Peyer's patch (tissue), 4 donors: ENCODE measurements around the gene ANO6. TPM values are rescaled to one million over a fixed set of nuclear protein-coding genes. Genes with fewer than 3 reads are reported as not detected.

Experiments
- DNase-seq, 3 donors: peaks; one replicate each; pipeline ENCODE4 v3.0.0-alpha.2; 2017 to 2019
- H3K27ac ChIP-seq, 4 donors: fragments of 200-600 bp; sonication (generic); one replicate each; pipeline ENCODE4 v1.5.1; 2016 to 2019
- H3K27me3 ChIP-seq, 2 donors: fragments of 200-600 bp; sonication (generic); one replicate each; pipeline ENCODE4 v1.5.1; 2019
- H3K36me3 ChIP-seq, 3 donors: fragments of 200-600 bp; sonication (generic); one replicate each; pipeline ENCODE4 v1.5.1; 2016 to 2019
- H3K4me1 ChIP-seq, 4 donors: fragments of 200-600 bp; sonication (generic); one replicate each; pipeline ENCODE4 v1.5.1; 2016 to 2019
- H3K4me3 ChIP-seq, 4 donors: fragments of 200-600 bp; sonication (generic); 1 replicate in 3 of 4; 2 replicates in 1 of 4; pipeline ENCODE4 v1.5.1; 2016 to 2019; ENCODE audit warnings: mild to moderate bottlenecking in 1 of 4
- H3K9me3 ChIP-seq, 4 donors: fragments of 200-600 bp; sonication (generic); one replicate each; pipeline ENCODE4 v1.5.1; 2016 to 2019; ENCODE audit warnings: mild to moderate bottlenecking in 1 of 4
- CTCF ChIP-seq, 6 experiments: fragments of 450-650 bp in 4 of 6; fragments of 200-600 bp in 2 of 6; sonication (generic) in 1 of 6; IDR thresholded peaks; one replicate each; pipeline ENCODE4 v1.5.1; 2017 to 2019; ENCODE audit warnings: antibody characterized with exemption in 6 of 6, mild to moderate bottlenecking in 3 of 6, moderate library complexity in 1 of 6
- POLR2A ChIP-seq, 2 donors: fragments of 450-650 bp; IDR thresholded peaks; one replicate each; pipeline ENCODE4 v1.5.1; 2017; ENCODE audit warnings: antibody characterized with exemption in 2 of 2, mild to moderate bottlenecking in 2 of 2, moderate library complexity in 2 of 2
- total RNA-seq, 4 donors: library from RNA; depleted of rRNA; stranded (reverse); fragments of >200 nt; gene quantifications; one replicate each; pipeline ENCODE4 v1.1.0, GENCODE V29; 2016

Gene ANO6
- total RNA-seq, 4 donors from 2014 or later, result 28.9 to 93.3 (median 57.5) TPM

GRCh38 chr12:45217846-45218245 is 2.0 kb downstream of the ANO6 start:
- Histone ChIP-seq H3K4me1 (peaks cover 0 to 23% (median 2%) of the 10 kb centered on the region in 4 donors), H3K27me3 (no peaks in the 10 kb centered on the region), H3K27ac (peak overlapping the region in 1 of 4 donors; percentile 94), H3K4me3 (peak overlapping the region in 2 of 4 donors; percentile 71 to 82), H3K9me3 (no peaks in the 10 kb centered on the region), H3K36me3 (no peaks in the 10 kb centered on the region)
- TF ChIP-seq POLR2A (IDR thresholded peaks at IDR 0.05), result no peak
- no peak for TF ChIP-seq CTCF (IDR thresholded peaks at IDR 0.05)
- DNase-seq, result no peak

- no peak overlapping the region for H3K27ac ChIP-seq
- H3K4me1 ChIP-seq, result peaks cover 0 to 23% (median 1%) of the 10 kb centered on the region in 4 donors
These were observed 3.7 kb downstream of the ANO6 start for GRCh38 chr12:45219621-45220020.

GRCh38 chr12:45220363-45220931 is 4.6 kb downstream of the ANO6 start:
- H3K36me3 ChIP-seq, result no peaks in the 10 kb centered on the region
- DNase-seq, result no peak
- TF ChIP-seq CTCF (IDR thresholded peaks at IDR 0.05) (no peak), POLR2A (IDR thresholded peaks at IDR 0.05) (no peak)
- H3K9me3 ChIP-seq, result no peaks in the 10 kb centered on the region
- no peak overlapping the region for H3K27ac ChIP-seq
- H3K27me3 ChIP-seq, result no peaks in the 10 kb centered on the region
- H3K4me3 ChIP-seq, result no peak overlapping the region
- H3K4me1 ChIP-seq, result peaks cover 0 to 23% (median 0%) of the 10 kb centered on the region in 4 donors

More at GRCh38 chr12:45219621-45220020, 3.7 kb downstream of the ANO6 start:
- Histone ChIP-seq H3K4me3 (no peak overlapping the region), H3K9me3 (no peaks in the 10 kb centered on the region), H3K27me3 (no peaks in the 10 kb centered on the region), H3K36me3 (no peaks in the 10 kb centered on the region)
- no peak for TF ChIP-seq CTCF (IDR thresholded peaks at IDR 0.05)
- no peak for TF ChIP-seq POLR2A (IDR thresholded peaks at IDR 0.05)
- no peak for DNase-seq

- no peak for TF ChIP-seq CTCF (IDR thresholded peaks at IDR 0.05)
- no peak for TF ChIP-seq POLR2A (IDR thresholded peaks at IDR 0.05)
- Histone ChIP-seq H3K9me3 (no peaks in the 10 kb centered on the region), H3K4me3 (no peak overlapping the region), H3K27ac (no peak overlapping the region), H3K4me1 (peaks cover 0 to 23% (median 0%) of the 10 kb centered on the region in 4 donors), H3K27me3 (no peaks in the 10 kb centered on the region), H3K36me3 (no peaks in the 10 kb centered on the region)
- DNase-seq, result no peak
These were observed 5.1 kb downstream of the ANO6 start for GRCh38 chr12:45220969-45221368.

GRCh38 chr12:45223868-45224267 is 8.0 kb downstream of the ANO6 start:
- no peaks in the 10 kb centered on the region for H3K9me3 ChIP-seq
- H3K27me3 ChIP-seq, result no peaks in the 10 kb centered on the region
- H3K27ac ChIP-seq, result peak overlapping the region in 1 of 4 donors; percentile 24
- H3K36me3 ChIP-seq, result no peaks in the 10 kb centered on the region
- TF ChIP-seq CTCF (IDR thresholded peaks at IDR 0.05) (no peak), POLR2A (IDR thresholded peaks at IDR 0.05) (no peak)
- DNase-seq, result no peak
- H3K4me3 ChIP-seq, result no peak overlapping the region
- H3K4me1 ChIP-seq, result peaks cover 0 to 13% (median 0%) of the 10 kb centered on the region in 4 donors
